HG02973 (cell line): ENCODE measurements around the gene HAT1.

Experiments used
- ATAC-seq: cut with Tn5 transposase; IDR thresholded peaks from one replicate; pipeline ENCODE4 v1.9.1; 2021; ENCODE audit warnings: moderate library complexity; ENCODE audit not compliant: unreplicated experiment

The HAT1 gene

DNA sequence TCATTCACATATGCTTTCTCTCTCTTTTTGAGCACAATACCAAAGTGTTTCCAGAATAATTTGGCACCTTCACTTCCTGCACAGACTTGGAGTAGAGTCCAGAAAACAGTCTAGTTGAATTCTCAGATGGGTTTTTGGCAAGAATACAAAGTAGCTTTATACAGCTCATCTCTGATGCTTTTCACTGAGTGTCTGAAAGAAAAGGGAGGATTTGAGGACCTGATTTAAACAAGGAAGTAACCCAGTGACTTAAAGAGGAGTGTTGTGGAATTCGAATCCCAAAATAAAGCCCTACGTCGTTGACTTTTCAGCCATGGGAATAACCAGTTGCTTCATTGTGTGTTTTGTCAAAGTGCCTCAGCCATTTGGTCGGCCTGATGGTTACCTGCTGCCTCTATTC lies 109.3 kb downstream of the HAT1 start:
- no peak for ATAC-seq
